GM23248 (cell line): ENCODE measurements around the gene ROCK2.

ENCODE experiments used
- EZH2 ChIP-seq: fragments of 200-600 bp; sonication (generic); IDR thresholded peaks from 2 replicates; pipeline ENCODE4 v1.6.1; 2018; ENCODE audit warnings: antibody characterized with exemption, mild to moderate bottlenecking; ENCODE audit not compliant: insufficient read depth, poor library complexity, severe bottlenecking
- EZH2phosphoT487 ChIP-seq: fragments of 200-600 bp; sonication (generic); IDR thresholded peaks from 2 replicates; pipeline ENCODE4 v1.6.1; 2018; ENCODE audit warnings: antibody characterized with exemption, moderate library complexity, mild to moderate bottlenecking, low read depth; ENCODE audit not compliant: insufficient read depth

DNA sequence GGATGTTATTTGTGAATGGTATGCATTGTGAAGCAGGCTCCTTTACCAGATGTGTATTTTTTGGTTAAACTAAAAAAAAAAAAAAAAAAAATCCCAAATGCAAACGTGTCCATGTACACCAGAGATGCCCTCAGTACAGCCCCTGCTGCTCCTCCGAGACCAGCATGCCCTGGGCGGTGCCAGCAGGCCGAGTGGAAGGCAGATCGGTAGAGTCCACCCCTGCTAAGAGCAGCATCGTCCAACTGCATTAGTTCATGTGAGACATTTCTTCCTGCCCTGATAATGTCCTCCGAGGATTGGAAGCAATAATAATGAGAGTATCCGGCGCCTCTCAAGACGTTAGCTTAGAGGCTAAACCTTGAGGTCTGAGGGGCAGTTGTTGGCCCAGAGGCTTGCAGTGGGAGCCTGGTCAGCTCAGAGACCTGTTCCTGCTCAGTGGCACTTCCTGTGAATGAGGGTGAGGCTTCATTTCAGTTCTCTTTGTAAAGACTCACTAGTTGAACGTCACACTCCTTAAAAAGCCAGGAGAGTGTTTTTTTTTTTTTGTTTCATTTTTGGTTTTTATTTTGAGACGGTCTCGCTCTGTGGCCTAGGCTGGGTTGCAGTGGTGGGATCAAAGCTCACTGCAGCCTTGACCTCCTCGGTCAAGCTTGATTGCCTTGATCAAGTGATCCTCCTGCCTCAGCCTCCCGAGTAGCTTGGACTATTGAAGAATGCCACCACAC, 183.5 kb downstream of the ROCK2 start:
- TF ChIP-seq EZH2phosphoT487 = no peak
- no peak for TF ChIP-seq EZH2
